Jurkat, Clone E6-1 (cell line): ENCODE results near the gene BMP6.
"Not testable (repeated sequence)": the region's sequence is repeated elsewhere in the genome, so short reads cannot be mapped to it uniquely, and the experiment has no call there.

Experiments
- DNase-seq: peaks from one replicate; pipeline ENCODE4 v3.0.0-alpha.2; 2011; ENCODE audit warnings: low read depth, low spot score
- H3K4me3 ChIP-seq: 2 replicates; pipeline ENCODE4 v1.5.1; 2011; ENCODE audit warnings: mild to moderate bottlenecking, low read length, control low read depth, moderate library complexity

Gene BMP6

GRCh38 chr6:7817184-7817583 lies 91.3 kb downstream of the BMP6 start:
- not testable (repeated sequence) for DNase-seq, H3K4me3 ChIP-seq

- H3K4me3 ChIP-seq: no peak overlapping the region
These were observed 92.6 kb downstream of the BMP6 start for GRCh38 chr6:7818257-7819214.

GRCh38 chr6:7819431-7820015 lies 93.6 kb downstream of the BMP6 start:
- no peak for DNase-seq
- no peak overlapping the region for H3K4me3 ChIP-seq

More at GRCh38 chr6:7818257-7819214, 92.6 kb downstream of the BMP6 start:
- no peak for DNase-seq

- DNase-seq: no peak
- no peak overlapping the region for H3K4me3 ChIP-seq
These were observed 94.5 kb downstream of the BMP6 start for GRCh38 chr6:7820288-7820835.

- no peak for DNase-seq
These were observed 95.5 kb downstream of the BMP6 start for GRCh38 chr6:7821426-7821825.

GRCh38 chr6:7823552-7823951 lies 97.7 kb downstream of the BMP6 start:
- no peak for DNase-seq
- H3K4me3 ChIP-seq: no peak overlapping the region

More at GRCh38 chr6:7821426-7821825, 95.5 kb downstream of the BMP6 start:
- H3K4me3 ChIP-seq: no peak overlapping the region

GRCh38 chr6:7825986-7826385 lies 100.1 kb downstream of the BMP6 start:
- DNase-seq: no peak
- no peak overlapping the region for H3K4me3 ChIP-seq

- DNase-seq: no peak
- H3K4me3 ChIP-seq: no peak overlapping the region
These were observed 101.2 kb downstream of the BMP6 start for GRCh38 chr6:7827142-7827541.

- no peak overlapping the region for H3K4me3 ChIP-seq
These were observed 102.2 kb downstream of the BMP6 start for GRCh38 chr6:7828124-7828523.

GRCh38 chr6:7832904-7833750 lies 107.2 kb downstream of the BMP6 start:
- H3K4me3 ChIP-seq: no peak overlapping the region
- DNase-seq: no peak

More at GRCh38 chr6:7828124-7828523, 102.2 kb downstream of the BMP6 start:
- no peak for DNase-seq

GRCh38 chr6:7833751-7834070 lies 107.8 kb downstream of the BMP6 start:
- no peak for DNase-seq
- H3K4me3 ChIP-seq: no peak overlapping the region

- H3K4me3 ChIP-seq: no peak overlapping the region
- DNase-seq: no peak
These were observed 110.6 kb downstream of the BMP6 start for GRCh38 chr6:7836371-7837026.

- no peak for DNase-seq
- H3K4me3 ChIP-seq: no peak overlapping the region
These were observed 116.0 kb downstream of the BMP6 start for GRCh38 chr6:7841781-7842468.

GRCh38 chr6:7846966-7847818 lies 121.3 kb downstream of the BMP6 start:
- H3K4me3 ChIP-seq: no peak overlapping the region
- no peak for DNase-seq

GRCh38 chr6:7848229-7848628 lies 122.3 kb downstream of the BMP6 start:
- no peak overlapping the region for H3K4me3 ChIP-seq
- DNase-seq: no peak

GRCh38 chr6:7851780-7852179 lies 125.9 kb downstream of the BMP6 start:
- no peak overlapping the region for H3K4me3 ChIP-seq
- no peak for DNase-seq

- H3K4me3 ChIP-seq: no peak overlapping the region
- no peak for DNase-seq
These were observed 133.7 kb downstream of the BMP6 start for GRCh38 chr6:7859591-7859990.

- no peak for DNase-seq
- H3K4me3 ChIP-seq: no peak overlapping the region
These were observed 139.9 kb downstream of the BMP6 start for GRCh38 chr6:7865781-7866180.
